GM18861 (cell line): ENCODE results near the gene PRR35.

Source experiments
- ATAC-seq: cut with Tn5 transposase; IDR thresholded peaks from one replicate; pipeline ENCODE4 v1.9.1; 2021; ENCODE audit not compliant: unreplicated experiment

Gene PRR35

DNA sequence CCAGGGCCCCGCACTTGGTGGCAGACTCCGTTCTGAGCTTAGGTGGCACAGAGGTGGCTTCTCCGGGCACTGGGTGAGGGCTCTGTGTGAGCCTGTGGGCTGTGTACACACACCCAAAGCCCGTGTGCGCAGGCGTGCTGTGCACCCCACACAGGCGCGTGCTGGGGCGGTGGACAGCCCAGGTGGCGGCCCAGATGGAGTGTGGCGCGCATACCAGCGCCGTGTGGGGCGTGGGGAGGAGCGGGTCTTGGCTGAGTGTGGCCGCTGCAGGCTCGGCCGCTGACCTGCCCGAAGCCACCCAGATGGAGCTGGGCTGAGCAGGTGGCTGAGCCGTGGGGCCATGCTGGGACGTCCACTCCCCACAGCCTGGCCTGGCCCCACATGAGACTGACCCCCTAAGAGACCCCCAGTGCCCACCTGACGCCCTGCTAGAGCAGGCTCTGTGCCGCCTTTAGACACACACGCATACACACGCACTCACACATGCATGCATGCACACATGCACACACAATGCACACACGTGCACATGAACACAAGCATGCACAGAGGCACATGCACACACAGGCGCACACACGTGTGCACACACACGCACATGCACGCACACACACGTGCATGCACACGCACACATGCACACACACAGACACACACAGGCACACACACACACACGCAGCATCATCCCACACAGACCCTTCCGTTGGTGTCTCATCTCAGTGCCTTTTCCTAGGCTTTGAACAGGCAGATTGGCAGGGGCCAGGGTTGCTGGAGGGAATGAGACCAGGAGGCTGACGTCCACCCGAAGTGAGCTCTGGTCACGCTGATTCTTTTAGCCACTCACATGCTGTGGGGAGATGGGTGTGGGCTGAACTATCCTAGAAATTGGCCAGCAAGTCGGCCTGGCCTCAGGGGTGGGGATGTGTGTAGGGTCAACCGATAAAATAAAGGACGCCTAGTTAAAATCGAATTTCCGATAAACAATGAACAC lies 2.1 kb downstream of the PRR35 start:
- no peak for ATAC-seq

GRCh38 chr16:563072-563644 lies 3.0 kb downstream of the PRR35 start:
- ATAC-seq = no peak

- no peak for ATAC-seq
Observed at GRCh38 chr16:564690-565418, 4.7 kb downstream of the PRR35 start.

DNA sequence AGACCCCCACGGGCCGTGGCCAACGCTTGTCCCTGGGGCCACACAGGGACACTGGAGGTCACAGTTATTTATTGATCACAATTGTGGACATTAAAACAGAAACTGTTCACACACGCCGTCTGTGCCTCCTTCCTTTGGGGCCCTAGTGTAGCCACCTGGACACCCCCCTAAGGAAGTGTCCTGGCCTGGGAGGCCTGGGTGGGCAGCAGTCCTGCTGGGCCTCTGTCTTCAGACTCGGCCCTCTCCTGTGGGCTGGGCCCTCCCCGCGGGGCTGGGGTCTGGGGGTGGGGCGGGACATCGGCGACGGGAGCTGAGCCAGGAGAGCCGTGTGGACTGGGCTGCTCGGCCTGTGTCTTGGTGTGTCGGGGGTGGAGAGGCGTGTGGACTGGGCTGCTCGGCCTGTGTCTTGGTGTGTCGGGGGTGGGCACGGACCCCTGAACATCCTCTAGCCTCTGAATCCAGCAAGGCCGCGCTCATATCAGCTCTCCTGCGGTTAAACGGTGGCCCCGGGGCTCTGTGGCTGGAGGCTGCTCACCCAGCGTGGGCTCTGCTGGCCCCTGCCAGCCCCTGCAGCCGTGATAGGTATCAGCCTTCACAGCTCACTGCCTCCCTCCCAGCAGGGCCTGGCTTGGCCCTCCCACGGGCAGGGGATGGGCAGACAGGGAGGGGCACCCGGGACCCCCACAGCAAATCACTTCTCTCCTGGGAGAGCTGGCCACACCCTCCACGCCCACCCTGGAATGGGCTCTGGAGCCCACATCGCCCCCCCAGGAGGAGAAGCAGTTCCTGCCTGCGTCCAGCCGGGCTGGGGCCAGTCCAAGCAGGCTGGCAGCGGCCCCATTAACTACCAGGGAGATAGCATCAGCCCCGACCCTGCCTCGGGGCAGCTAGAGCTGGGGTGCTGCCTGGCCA lies 5.5 kb downstream of the PRR35 start:
- ATAC-seq = no peak

DNA sequence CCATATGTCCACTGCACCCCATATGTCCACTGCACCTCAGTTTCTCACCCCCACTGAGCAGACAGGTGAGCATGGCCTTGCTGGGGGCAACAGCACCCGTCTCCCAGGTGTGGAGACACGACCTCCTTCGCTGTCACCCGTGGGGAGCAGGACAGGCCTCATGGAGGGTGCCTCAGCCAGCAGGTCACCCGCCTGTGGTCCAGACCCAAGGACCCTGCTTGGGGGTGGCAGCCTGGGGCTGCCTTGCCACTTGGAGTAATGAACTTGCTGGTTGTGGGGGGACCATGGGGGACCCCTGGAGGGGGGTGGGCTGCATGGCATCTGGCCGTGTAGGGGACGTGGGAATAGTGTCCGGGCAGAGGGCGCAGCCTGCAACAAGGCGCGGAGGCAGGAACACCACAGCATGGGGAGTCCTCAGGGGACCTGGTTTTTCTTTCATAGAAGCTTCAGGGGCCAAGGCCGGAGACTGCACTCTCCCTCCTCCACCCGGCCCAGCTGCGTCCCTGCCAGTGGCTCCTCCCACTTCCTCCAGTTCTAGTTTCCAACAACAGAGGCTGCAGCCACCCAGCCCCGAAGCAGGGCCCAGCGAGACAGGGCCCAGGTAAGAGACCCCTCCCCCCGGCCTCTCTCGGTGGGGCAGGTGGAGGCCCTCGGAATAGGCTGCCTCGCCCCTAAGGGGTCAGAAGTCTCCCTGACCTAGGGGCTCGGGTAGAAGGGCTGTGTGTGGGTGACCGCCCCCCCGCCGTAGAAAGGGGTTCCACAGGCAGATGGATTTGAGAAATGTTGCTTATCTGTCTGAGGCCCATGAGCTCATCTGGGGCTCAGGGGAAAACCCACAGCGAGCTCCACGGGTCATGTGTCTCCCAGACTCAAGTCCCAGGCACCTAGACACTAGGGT lies 6.5 kb downstream of the PRR35 start, which contains the start of gene NHLRC4:
Gene NHLRC4, plus strand, starts transcription at position 531 of the 898 bp plus-strand sequence. CDS start 1,043 bp downstream, outside the sequence.
- peak; percentile 46 for ATAC-seq

DNA sequence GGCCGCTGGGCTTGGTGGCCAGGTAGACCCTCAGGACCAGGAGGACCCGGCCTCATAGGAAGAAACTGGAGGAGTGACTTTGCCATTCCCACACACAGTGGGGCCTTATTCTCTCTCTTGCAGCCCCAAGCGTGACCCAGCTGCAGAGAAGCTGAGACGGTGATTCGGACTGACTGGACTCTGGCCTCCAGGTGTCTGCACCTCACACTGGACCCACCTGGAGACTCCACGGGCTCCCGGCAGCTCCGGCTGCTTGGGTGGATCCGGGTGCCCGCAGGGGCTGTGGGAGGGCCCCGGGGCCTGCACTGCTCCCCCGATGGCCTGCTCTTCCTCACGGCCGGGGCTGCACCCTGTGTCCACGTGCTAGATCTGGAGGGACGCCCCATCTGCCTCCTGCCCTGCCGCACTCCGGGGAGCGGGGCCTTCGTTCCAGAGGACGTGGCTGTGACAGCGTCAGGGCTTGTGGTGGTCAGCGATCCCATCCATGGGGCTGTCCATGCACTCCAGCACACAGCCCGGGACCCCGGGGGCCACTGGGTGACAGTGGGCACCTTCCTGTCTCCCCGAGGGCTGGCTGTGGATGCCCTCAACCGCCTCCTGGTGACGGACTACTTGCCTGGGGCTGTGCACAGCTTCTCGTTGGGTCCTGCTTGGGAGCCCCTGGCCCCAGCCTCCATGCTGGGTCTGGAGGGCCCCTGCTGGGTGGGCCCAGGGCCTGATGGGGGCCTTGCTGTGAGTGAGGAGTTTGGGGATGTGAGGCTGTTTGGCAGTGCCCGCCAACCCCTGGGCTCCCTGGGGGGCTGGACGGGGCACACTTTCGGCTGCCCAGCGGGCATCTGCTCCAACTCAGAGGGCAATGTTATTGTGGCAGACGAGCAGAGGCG lies 7.4 kb downstream of the PRR35 start:
- no peak for ATAC-seq

DNA sequence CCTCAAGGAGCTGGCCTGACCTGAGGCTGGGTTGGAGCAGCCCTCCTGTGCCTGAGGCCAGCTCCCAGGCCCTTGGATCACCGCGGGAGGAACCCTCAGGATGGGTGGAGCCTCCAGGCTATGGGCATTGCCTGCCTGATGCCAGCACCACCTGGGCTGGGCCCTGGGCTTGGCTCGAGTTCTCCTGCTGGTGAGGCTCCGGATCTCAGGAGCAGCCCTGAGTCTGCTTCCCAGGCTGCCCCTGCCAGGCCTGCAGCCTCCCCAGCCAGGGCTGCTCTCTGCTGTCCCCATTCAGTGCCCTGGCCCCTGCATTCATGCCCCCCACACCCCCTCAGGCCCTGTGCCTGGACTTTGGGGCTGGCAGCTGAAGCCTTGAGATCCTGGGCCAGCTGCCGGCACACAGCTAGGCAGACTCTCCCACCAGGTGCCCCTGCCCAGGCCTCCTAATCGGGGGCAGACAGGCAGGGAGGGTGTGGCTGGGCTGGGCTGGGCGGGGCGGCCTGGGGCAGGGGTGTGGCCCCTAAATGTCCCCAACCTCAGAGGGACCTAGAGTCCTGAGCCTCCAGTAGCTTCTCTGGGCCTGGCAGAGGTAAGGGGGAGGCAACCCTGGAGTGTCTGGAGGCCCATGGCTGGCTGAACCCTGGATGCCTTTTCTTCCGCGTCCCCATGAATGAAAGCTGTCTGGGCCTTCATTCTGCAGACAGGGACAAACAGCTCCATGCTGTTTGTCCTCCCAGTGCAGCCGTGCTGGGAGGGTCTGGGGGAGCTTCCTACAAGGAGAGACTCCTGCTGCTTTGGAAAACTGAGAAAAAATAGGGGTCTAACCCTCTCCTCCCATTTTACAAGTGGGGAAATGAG lies 8.4 kb downstream of the PRR35 start:
- ATAC-seq = no peak

DNA sequence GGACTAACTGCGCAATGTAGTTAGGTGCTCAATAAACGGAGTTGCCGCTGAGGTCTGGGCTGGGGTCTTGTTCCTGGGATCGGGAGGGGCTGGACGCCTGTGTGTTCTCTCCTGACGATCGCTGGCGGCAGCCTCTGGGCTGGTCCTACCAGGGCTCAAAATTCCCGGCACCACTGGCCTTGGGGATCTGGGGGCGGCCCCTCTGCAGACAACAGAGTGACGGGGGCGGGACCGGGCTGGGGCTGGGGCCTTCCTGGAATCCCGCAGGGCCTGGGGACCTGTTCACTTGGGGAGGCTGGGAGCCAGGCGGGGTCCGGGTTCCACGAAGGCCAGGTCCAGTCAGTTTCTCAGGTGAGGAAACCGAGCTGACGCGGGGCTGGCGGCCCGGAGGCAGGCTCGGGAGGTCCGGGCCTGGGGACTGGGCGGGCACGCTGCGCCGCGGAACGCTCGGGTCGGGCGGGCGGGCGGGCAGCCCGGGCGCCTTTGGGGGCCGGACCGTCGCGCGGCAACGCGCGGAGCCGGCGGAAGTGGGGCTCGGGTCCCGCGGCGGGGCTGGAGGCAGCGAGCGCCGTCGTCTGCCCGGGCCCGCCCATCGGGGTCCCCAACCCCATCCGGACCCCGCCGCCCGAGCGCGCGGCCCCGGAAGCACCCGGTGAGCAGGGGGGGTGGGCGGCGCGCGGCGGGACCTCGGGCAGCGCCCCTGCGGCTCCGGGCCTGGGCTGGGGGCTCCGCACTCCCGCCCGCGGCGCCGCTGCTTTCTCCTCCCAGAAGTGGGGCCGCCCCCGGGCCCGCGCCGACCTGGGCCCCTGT lies 9.5 kb downstream of the PRR35 start, which contains the start of gene PIGQ:
Gene PIGQ, plus strand, starts transcription at position 524 of the 810 bp plus-strand sequence. CDS start 4,107 bp downstream, outside the sequence.
- peak; percentile 58 for ATAC-seq

GRCh38 chr16:572865-573650 lies 12.9 kb downstream of the PRR35 start:
- ATAC-seq = no peak

- no peak for ATAC-seq
Observed at GRCh38 chr16:574021-574760, 14.0 kb downstream of the PRR35 start.

DNA sequence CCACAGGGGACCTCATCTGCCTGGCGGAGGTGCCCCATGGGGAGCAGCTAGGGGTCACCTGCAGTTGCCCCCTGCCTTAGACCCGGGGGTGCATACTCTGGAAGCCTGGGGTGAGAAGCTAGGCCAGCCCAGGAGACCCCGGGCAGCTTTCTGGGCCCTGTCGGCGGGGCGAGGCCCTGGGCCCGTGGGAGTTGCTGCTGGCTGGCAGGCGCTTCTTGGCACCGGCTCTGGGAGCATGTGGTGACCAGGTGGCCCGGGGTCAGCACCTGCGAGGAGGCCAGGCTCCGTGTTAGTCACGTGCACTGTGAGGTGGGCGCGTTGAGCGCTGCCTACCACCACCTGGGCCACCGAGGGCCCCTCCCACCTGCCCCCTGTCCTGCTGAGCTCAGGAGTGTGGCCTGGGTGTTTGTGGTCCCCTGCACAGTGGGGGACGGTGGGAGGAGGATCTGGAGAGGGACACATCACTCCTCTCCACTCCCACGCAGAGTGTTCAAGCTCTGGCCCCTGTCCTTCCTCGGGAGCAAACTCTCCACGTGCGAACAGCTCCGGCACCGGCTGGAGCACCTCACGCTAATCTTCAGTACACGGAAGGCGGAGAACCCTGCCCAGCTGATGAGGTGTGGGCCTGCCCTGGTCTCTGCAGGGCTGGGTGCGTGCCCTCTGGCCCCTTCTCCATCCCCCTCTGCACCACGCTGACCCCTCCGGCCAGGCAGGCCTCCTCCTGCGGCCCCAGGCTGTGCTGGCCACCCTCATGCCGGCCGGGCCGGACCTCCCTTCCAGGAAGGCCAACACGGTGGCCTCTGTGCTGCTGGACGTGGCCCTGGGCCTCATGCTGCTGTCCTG lies 15.4 kb downstream of the PRR35 start:
- ATAC-seq = no peak

DNA sequence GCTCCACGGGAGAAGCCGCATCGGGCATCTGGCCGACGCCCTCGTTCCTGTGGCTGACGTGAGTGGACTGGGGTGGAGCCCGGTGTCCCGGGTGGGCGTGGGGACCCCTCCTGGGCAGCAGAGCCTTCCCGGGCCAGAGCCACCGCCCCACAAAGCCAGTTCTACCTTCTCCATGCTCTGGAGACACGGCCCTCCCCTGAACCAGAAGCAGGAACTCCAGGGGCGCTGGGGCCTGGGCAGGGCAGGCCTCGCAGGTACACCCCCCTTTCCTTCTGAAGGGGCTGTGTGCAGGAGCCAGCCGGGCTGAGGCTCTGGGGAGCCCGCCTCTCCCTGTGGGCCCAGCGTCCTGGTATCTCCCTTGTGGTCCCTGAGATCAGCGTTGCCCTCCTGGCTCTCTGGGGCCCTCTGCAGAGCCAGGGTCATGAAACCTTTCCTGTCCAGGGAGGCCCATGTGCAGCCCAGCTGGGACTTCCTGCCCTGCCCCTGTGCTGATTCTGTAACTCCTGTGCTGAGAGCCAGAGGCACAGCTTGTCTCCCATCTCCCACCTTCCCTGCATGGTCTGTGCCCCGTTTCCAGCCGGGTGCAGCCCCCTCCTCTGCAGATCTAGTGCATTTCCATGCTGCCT lies 16.1 kb downstream of the PRR35 start:
- no peak for ATAC-seq

GRCh38 chr16:576823-577201 lies 16.6 kb downstream of the PRR35 start:
- no peak for ATAC-seq

DNA sequence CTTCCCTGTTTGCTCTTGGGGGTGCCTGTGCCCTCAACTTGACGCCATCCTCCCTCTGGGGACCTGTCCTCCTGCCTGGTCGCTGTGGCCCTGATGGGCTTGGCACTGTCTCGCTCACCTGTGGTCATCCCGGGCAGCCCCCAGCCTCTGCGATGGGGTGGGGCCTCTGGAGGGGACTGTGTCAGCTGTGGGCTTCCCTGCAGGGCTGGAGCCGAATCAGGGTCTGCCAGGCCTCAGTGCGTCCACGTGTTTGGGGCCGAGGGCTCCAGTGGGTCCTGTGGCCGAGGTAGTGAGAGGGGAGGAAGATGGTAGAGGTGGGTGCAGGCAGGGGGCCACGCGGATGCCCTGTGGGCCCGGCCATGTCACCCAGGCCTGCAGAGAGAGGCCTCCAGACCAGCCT lies 17.6 kb downstream of the PRR35 start:
- no peak for ATAC-seq
